GM19193 (cell line): Measurements from ENCODE around the gene PLA2G3.

Experiments used
- POLR2A ChIP-seq: IDR thresholded peaks from 4 replicates; pipeline ENCODE4 v1.6.1; 2011; ENCODE audit not compliant: insufficient read depth, insufficient read length; ENCODE audit errors: extremely low read depth

PLA2G3 gene, protein sequence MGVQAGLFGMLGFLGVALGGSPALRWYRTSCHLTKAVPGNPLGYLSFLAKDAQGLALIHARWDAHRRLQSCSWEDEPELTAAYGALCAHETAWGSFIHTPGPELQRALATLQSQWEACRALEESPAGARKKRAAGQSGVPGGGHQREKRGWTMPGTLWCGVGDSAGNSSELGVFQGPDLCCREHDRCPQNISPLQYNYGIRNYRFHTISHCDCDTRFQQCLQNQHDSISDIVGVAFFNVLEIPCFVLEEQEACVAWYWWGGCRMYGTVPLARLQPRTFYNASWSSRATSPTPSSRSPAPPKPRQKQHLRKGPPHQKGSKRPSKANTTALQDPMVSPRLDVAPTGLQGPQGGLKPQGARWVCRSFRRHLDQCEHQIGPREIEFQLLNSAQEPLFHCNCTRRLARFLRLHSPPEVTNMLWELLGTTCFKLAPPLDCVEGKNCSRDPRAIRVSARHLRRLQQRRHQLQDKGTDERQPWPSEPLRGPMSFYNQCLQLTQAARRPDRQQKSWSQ

DNA sequence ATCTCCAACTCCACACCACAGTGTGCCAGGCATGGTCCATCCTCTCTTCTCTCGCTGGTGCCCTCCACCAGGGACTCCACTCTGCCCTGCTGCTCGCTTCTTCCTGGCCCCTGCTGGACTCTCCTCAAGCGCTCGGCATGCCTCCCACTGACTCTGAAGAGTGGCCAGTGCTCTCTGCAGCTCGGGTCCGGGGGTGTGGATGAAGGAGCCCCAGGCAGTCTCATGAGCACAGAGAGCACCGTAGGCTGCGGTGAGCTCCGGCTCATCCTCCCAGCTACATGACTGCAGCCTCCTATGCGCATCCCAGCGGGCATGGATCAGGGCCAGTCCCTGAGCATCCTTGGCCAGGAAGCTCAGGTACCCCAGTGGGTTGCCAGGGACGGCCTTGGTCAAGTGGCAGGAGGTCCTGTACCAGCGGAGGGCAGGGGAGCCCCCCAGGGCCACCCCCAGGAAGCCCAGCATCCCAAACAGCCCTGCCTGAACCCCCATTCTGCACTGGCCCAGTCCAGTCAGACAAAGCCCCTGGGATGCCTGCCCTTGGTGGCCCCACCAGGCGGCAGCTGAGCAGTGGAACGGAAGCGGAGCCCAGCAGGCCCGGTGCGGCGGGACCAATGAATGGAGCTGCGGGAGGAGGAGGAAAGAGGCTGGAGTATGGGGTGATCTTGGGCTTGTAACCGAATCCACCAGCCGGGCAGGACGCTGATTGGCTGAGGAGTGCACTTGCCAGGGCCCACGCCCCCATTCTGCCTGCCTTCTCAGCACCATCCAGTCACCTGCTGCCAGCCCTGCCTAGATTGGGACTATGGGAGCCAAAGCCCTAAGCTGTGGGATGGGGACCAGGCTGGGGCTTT is at the start of gene PLA2G3:
Gene PLA2G3 (minus strand): TSS at position 643 of the 851 bp plus-strand sequence. CDS start 154 bp downstream, at position 489.
- TF ChIP-seq POLR2A = no peak

DNA sequence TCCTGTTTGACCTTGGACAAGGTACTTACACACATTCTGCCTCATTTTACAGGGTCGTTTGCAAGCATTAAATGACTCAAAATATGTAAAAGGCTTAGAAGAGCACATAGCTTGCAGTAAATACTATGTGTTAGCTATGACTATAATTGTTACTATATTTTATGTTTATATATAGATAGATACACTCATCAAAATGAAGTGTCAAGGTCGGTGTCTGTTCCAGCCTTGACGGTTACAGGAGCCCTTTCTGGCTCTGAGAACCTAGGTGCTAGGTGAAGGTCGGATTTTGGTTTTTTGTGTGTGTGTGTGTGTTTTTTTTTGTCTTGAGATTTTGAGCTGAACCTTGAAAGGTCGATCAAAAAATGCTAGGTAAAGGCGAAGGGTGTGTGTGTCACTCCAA is 47.3 kb upstream of the PLA2G3 start:
- TF ChIP-seq POLR2A = no peak

- no peak for TF ChIP-seq POLR2A
Measured at GRCh38 chr22:31185056-31185455, 44.7 kb upstream of the PLA2G3 start.

DNA sequence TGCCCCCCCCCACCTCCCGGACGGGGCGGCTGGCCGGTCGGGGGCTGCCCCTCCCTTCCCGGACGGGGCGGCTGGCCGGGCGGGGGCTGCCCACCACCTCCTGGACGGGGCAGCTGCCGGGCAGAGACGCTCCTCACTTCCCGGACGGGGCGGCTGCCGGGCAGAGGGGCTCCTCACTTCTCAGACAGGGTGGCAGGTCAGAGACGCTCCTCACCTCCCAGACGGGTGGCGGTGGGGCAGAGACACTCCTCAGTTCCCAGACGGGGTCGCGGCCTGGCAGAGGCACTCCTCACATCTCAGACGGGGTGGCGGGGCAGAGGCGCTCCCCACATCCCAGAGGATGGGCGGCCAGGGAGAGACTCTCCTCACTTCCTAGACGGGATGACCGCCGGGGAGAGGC is 43.7 kb upstream of the PLA2G3 start:
- no peak for TF ChIP-seq POLR2A

DNA sequence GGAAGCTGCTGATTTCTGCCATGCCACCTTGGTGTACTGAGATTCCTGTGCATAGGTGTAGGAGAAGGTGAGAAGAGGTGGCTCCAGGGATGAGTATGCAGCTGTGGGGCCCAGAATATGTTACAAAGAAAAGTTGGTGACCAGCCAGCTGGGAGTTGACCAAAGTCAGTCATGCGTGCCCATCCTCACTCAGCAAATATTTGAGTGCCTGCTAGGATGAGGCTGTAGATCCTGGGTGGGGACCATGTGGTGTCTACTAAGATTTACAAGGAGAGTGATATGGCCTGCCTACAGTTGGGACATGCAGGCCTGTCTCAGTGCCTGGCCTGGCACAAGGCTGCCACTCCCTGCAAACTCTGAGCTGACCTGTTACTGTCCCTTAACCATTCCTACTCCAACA is 39.0 kb upstream of the PLA2G3 start:
- TF ChIP-seq POLR2A = no peak

GRCh38 chr22:31178859-31179258 is 38.6 kb upstream of the PLA2G3 start:
- TF ChIP-seq POLR2A = no peak

GRCh38 chr22:31177420-31178162 is 37.3 kb upstream of the PLA2G3 start:
- no peak for TF ChIP-seq POLR2A

DNA sequence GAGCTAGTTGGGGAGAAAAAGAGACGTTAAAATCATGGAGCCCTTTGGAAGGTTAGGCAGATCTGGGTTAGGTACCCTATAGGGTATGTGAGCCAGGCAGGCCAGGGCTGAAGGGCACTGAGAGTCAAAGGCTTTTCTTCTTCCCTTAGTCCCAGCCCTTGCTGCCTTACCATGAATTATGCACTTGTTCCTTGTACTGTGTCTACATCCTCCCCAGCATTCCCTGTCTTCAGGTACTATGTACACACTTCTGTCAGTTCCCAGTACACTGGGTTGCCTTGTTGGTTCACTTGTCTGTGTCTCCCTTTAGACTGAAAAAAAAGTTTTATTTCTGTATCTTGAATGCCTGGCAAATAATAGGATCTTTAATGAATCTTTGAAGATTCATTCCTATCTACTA is 36.6 kb upstream of the PLA2G3 start:
- no peak for TF ChIP-seq POLR2A

DNA sequence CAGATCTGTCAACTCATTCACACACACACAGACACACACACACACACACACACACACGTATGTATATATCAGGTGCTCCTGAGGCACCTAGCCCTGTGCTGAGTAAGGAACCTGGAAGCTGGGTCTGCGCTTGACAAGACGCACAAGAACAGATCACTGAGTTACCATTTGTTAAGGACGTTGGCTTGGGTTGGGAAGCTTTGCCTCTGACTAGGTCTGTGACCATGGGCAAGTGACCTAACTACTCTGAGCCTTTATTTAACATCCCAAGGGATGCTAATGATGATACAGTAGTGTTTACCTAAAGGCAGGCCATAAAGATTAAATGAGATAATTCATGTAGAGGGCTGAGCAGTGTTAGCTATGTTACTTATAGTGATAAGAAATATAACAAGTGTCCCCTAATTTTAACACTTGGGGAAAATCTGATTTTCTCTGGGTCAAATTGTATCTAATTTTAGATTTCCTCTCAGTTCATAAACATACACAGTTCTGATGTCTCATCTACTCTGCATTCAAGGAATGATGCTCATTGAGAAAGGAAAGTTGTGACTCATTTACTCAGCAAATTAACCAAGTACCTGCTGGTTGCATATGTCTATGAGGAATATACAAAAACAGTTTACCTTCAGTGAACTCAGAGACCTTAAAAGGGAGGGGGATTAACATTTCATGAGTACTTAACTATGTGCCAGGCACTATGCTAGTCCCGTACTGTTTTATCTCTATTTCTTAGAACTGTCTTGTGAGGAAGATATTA is 33.3 kb upstream of the PLA2G3 start:
- TF ChIP-seq POLR2A = no peak

DNA sequence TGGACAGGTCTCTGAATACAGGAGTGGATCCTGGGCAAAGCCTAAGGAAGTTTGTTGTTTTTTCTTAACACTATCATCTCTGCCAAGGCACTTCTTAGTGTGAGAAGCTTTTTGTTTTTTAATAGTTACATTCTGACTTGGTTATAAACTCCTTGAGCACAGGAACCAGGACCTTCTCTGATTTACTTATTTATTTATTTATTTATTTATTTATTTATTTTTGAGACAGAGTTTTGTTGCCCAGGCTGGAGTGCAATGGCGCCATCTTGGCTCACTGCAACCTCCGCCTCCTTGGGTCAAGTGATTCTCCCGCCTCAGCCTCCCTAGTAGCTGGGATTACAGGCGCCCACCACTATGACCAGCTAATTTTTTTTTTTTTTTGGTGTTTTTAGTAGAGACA is 30.7 kb upstream of the PLA2G3 start:
- no peak for TF ChIP-seq POLR2A

GRCh38 chr22:31162015-31162765 is 21.9 kb upstream of the PLA2G3 start:
- TF ChIP-seq POLR2A = no peak

DNA sequence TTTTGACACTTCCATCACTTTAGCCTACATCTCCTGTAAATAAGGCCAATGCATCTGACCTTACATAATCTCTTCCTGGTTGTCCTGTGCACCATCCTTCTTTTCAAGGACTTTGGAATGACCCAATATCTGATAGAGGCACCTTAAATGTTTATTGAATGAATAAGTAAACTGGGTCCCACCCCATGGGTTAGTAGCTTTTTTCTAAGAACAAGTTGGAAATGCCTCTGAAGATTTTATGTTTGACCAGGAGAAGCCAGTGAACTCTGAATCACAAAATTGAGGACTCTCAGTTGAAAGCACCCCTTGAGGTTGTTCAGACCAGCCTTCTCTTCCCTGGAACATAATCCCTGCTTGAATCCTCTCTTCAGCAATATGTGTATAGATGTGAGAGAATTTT is 21.1 kb upstream of the PLA2G3 start:
- no peak for TF ChIP-seq POLR2A

DNA sequence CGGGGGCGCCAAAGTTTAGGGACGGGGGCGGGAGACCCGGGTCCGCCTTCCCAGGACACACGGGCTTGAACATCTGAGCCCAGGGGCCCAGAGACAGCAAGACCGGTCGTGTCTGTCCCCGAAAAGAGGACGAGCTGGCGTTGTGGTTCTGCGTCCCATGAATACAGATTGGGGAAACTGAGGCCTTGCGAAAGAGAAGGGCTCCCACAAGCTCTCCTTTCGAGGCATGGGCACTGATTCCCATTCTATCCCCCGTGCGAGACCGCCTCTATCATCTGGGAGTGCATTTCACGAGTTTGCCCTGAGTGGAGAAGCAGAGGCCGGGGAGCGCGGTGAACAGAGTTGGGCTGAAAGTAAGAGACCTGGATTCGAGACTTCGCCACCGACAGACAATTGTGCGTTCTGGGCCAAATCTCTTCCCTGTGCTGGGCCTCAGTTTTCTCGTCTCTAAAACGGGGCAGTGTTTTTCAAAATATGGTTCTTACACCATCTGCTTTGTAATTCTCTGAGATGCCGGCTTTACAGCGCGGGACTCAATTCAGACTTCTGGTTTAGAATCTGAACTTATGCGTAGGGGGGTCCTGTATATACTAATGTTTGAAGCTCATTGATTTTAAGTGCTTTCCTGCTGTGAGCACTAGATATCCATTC is 20.1 kb upstream of the PLA2G3 start:
- no peak for TF ChIP-seq POLR2A

DNA sequence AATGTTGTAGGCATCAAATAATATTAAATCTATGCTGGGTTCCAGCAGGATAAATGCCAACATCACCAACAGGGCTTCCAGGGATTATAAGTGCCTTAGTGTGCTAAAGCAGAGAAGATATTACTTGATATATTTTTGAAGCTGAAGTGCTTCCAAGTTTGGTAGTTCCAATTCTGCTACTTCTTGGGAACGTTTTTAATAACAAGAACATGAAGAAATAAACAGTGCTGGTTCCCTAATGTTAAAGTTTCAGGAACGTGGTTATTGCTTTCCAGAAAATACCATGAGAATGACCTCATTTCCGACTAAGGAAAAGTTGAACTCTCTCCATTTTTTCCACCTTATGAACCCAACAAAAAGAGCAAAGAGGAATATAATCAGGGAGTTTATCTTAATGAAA is 15.1 kb upstream of the PLA2G3 start:
- no peak for TF ChIP-seq POLR2A

- TF ChIP-seq POLR2A = no peak
Measured at GRCh38 chr22:31154975-31155374, 14.7 kb upstream of the PLA2G3 start.
